ENCODE data around the gene DPH5. TPM values are rescaled to one million over a fixed set of nuclear protein-coding genes. Genes with fewer than 3 reads are reported as not detected.
"Not testable (repeated sequence)": the region's sequence is repeated elsewhere in the genome, so short reads cannot be mapped to it uniquely, and the experiment has no call there.

DPH5 gene
- total RNA-seq, 1 donor from 2014 or later = 22.1 TPM

- intact Hi-C loops (cut with DNase I) = no loop called here
- Histone ChIP-seq H3K9me3 (no peaks in the 10 kb centered on the region), H3K36me3 (peaks cover 0 to 5% of the 10 kb centered on the region in 2 donors), H3K27me3 (no peaks in the 10 kb centered on the region), H3K27ac (no peak overlapping the region), H3K4me3 (no peak overlapping the region), H3K4me1 (peaks cover 35% of the 10 kb centered on the region)
- no peak for TF ChIP-seq CTCF (IDR thresholded peaks at IDR 0.05)
- TF ChIP-seq POLR2AphosphoS5 (IDR thresholded peaks at IDR 0.05; ENCODE audit: insufficient read depth in 1 of 2, low read depth in 1 of 2) = no peak
- no peak for TF ChIP-seq POLR2A (IDR thresholded peaks at IDR 0.05)
- DNase-seq (ENCODE audit: extremely low spot score in 2 of 2) = no peak
Measured at GRCh38 chr1:100952104-100952745, 73.4 kb downstream of the DPH5 start.

GRCh38 chr1:100950781-100951180 lies 74.8 kb downstream of the DPH5 start:
- peaks cover 0 to 5% of the 10 kb centered on the region in 2 donors for H3K36me3 ChIP-seq
- no peak overlapping the region for H3K4me3 ChIP-seq
- H3K27ac ChIP-seq = no peak overlapping the region
- H3K4me1 ChIP-seq = peaks cover 33% of the 10 kb centered on the region
- intact Hi-C loops (cut with DNase I) = no loop called here
- no peak for TF ChIP-seq POLR2AphosphoS5 (IDR thresholded peaks at IDR 0.05; ENCODE audit: insufficient read depth in 1 of 2, low read depth in 1 of 2)
- TF ChIP-seq CTCF (IDR thresholded peaks at IDR 0.05) = no peak
- no peak for TF ChIP-seq POLR2A (IDR thresholded peaks at IDR 0.05)
- no peak for DNase-seq (ENCODE audit: extremely low spot score in 2 of 2)
- H3K27me3 ChIP-seq = no peaks in the 10 kb centered on the region
- no peaks in the 10 kb centered on the region for H3K9me3 ChIP-seq

- peaks cover 28% of the 10 kb centered on the region for H3K4me1 ChIP-seq
- intact Hi-C loops (cut with DNase I) = no loop called here
Measured at GRCh38 chr1:100950337-100950736, 75.2 kb downstream of the DPH5 start.

GRCh38 chr1:100949515-100950158 lies 75.9 kb downstream of the DPH5 start:
- H3K27ac ChIP-seq; intact Hi-C loops (cut with DNase I); DNase-seq (ENCODE audit: extremely low spot score in 2 of 2); H3K4me3 ChIP-seq; H3K9me3 ChIP-seq; H3K36me3 ChIP-seq; H3K27me3 ChIP-seq: not testable (repeated sequence)
- peaks cover 23% of the 10 kb centered on the region for H3K4me1 ChIP-seq

More at GRCh38 chr1:100950337-100950736, 75.2 kb downstream of the DPH5 start:
- no peak for DNase-seq (ENCODE audit: extremely low spot score in 2 of 2)
- Histone ChIP-seq H3K36me3 (peaks cover 0 to 5% of the 10 kb centered on the region in 2 donors), H3K9me3 (no peaks in the 10 kb centered on the region), H3K4me3 (no peak overlapping the region), H3K27ac (no peak overlapping the region), H3K27me3 (no peaks in the 10 kb centered on the region)
- TF ChIP-seq POLR2AphosphoS5 (IDR thresholded peaks at IDR 0.05; ENCODE audit: insufficient read depth in 1 of 2, low read depth in 1 of 2) (no peak), POLR2A (IDR thresholded peaks at IDR 0.05) (no peak), CTCF (IDR thresholded peaks at IDR 0.05) (no peak)

- H3K36me3 ChIP-seq; H3K27me3 ChIP-seq; H3K9me3 ChIP-seq; H3K27ac ChIP-seq; intact Hi-C loops (cut with DNase I); DNase-seq (ENCODE audit: extremely low spot score in 2 of 2); H3K4me3 ChIP-seq: not testable (repeated sequence)
- peaks cover 23% of the 10 kb centered on the region for H3K4me1 ChIP-seq
Measured at GRCh38 chr1:100948721-100949405, 76.7 kb downstream of the DPH5 start.

- peaks cover 23% of the 10 kb centered on the region for H3K4me1 ChIP-seq
- H3K27ac ChIP-seq; DNase-seq (ENCODE audit: extremely low spot score in 2 of 2); H3K4me3 ChIP-seq; H3K27me3 ChIP-seq; intact Hi-C loops (cut with DNase I); H3K9me3 ChIP-seq; H3K36me3 ChIP-seq: not testable (repeated sequence)
Measured at GRCh38 chr1:100947816-100948215, 77.8 kb downstream of the DPH5 start.

GRCh38 chr1:100946064-100946463 lies 79.5 kb downstream of the DPH5 start:
- intact Hi-C loops (cut with DNase I); DNase-seq (ENCODE audit: extremely low spot score in 2 of 2); H3K27ac ChIP-seq: not testable (repeated sequence)

More at GRCh38 chr1:100946064-100946463, 79.5 kb downstream of the DPH5 start:
- not testable (repeated sequence) for H3K9me3 ChIP-seq, H3K4me3 ChIP-seq, H3K27me3 ChIP-seq, H3K36me3 ChIP-seq
- H3K4me1 ChIP-seq = peaks cover 23% of the 10 kb centered on the region
